GM19035 (cell line): ENCODE results near the gene CELF1.
A peak's percentile ranks its signal among the peaks of the same experiment; 100 is the strongest.
"Not testable (repeated sequence)": the region's sequence is repeated elsewhere in the genome, so short reads cannot be mapped to it uniquely, and the experiment has no call there.

ENCODE experiments used
- ATAC-seq: cut with Tn5 transposase; IDR thresholded peaks from one replicate; pipeline ENCODE4 v1.9.1; 2021; ENCODE audit not compliant: unreplicated experiment

Gene CELF1

DNA sequence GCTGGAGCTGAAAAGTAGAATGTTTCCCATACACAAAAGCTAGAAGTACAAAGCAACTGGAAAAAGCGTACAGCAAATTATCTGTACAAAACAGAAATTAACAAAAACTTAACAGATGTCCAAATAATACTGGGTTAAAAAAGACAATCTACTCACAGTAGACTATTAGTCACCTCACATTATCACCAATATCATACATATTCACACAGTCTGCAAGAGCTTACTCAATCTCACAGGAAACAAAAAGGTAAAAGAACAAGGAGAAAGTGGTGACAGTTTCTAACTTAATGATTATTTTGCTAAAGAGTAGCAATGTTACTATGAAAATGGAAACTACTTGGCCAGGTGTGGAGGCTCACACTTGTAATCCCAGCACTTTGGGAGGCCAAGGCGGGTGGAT, 11.9 kb downstream of the CELF1 start:
- ATAC-seq, result no peak

DNA sequence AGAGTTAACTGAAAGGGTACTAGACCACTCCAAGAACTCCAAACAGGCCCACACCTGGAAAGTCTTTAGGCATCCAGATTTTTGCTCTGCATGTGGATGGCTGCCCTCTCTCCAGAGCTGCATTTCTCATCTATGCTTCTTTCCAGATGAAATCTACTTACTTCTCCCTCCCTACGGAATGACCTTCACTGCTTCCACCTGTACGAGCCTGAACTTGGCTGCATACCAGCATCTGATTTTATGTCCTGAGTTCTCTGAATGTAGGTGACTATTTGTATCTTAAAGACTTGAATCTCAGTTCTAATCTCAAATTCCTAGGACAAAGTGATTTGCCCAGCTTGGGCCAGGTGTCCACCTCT, 13.3 kb downstream of the CELF1 start:
- ATAC-seq, result no peak

DNA sequence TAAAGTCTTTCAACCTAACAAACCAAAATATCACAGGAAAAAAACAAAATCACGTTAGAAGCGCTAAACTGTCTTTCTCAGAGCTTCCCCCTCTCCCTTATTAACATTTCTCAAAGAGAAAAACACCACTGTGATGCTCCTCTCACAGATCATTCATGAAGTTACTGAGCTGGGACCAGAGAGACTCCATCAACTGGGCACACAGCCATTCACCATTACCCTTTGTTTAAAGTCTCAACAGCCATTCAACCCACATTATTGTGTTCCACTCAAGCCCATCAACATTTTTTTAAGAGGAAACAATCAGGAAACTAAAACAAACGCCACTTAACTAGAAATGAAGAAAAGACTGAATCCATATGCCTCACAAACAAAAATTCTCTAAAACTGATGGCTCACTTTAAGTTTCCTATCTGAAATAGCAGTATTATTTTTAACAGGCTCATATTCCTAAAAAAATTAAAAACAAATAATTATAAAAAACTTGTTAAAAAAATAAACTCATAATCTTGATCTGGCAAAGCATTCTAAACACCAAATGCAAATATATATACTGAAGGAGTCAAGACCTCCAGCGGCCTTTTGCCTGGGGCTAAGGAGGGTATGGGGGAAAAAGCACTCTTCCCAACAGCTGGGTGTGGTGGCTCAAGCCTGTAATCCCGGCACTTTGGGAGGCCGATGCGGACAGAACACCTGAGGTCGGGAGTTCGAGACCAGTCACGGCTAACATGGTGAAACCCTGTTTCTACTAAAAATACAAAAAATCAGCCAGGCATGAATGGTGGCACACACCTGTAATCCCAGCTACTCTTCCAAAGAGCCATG, 14.0 kb downstream of the CELF1 start:
- ATAC-seq, result no peak

DNA sequence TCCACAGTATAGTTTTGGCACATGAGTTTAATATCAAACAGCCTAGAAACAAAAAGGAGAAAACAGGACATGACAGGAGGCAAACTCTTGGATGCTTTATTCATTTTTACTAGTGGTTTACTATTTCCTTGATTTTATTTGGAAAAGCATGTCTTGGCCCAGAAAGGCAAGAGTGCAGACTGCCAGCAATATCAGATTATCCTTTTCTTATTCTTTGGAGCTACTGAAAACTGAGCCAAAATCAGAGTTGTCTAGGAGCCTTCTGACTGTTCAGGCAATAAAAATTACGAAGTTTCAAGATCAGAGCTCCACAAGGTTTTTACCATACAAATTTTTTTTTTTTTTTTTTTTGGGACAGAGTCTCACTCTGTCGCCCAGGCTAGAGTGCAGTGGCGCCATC, 16.0 kb downstream of the CELF1 start:
- ATAC-seq, result no peak

DNA sequence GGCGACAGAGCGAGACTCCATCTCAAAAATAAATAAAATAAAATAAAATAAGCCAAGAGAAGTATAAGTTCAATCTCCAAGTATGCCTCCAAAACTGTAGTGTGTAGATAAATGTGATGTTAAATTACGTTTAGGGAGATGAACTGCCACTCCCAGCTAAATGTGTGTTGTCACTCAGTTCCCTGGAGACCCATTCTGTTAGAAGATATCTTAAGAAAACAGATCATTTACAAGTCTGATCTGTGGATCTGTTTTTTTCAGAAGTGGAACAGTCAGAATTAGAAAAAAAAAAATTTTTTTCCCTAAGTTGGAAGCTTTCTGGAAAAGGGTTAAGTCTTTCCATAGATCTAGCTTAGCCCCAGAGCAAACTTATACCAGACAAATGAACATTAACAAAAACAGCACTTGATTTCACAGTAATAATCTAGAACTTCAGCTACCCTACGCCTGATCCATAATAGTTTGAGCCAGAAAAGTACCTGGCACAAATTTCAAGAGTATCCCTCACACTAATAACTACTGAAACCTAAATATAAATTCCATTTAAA, 18.2 kb downstream of the CELF1 start:
- no peak for ATAC-seq

DNA sequence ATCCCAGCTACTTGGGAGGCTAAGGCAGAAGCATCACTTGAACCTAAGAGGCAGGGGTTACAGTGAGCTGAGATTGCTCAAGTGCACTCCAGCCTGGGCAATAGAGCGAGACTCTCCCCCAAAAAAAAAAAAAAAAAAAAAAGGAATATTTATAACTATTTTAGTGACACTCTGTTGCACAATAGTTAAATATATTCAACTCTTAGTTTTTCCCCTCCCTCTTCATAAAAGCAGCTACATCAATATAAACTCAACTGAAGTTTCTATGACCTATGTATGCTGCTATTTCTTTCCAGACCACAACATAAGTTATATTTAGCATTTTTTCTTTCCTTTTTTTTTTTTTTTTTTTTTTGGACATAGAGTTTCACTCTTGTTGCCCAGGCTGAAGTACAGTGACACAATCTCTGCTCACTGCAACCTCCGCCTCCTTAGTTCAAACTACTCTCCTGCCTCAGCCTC, 19.2 kb downstream of the CELF1 start:
- no peak for ATAC-seq

DNA sequence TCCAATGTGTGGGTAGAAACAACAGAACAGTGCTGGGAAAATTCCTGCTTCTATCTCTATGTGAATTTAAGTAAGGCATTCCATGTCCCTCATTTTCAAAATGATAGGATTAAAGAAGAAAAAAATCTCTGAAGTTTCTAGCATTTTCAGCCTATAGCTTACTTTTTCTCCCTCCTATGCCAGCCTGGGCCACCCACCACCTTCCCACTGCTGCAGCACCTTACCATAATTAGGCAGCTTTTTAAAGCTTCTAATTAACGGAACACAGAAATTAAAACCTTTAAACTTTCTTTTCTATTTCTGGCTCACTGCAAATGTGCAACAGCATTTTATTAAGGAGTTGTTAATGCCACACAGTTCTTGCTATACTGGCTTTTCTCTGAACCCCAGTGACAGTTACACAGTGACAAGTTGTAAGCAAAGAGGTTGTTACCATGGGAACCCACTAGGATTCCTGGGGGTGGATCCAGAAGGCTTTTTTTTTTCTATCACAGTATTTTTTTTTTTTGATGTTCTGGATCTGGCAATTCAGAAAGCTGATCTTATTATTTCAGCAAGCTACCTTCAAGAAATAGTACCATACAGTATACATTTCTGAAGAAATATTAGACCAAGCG, 20.2 kb downstream of the CELF1 start:
- ATAC-seq, result no peak

DNA sequence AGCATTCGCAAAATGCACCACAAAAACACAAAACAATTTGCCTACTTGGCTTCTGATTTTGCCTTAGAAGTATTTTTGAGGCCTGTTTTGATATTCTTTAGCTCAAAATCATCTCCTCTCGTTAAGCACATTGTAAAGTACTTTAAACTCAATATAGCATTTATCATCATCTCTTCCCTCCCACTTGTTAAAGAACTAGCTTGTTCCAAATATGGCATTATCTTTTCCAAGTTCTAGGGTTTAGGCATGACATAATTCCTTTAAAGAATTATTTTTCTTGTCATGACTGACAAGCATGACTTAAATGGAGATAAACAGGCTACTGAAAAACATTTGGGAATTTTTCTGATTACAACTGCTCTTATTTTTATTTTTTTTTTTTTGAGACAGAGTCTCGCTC, 21.3 kb downstream of the CELF1 start:
- no peak for ATAC-seq

DNA sequence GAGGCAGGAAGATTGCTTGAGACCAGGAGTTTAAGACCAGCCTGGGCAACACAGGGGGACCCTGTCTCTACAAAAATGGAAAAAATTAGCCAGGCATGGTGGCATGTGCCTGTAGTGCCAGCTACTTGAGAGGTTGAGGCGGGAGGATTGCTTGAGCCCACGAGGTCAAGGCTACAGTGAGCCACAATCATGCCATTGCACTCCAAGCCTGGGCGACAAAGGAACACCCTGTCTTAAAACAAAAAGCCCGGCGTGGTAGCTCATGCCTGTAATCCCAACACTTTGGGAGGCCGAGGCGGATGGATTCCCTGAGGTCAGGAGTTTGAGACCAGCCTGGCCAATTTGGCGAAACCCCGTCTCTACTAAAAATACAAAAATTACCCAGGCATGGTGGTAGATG, 22.2 kb downstream of the CELF1 start:
- ATAC-seq, result not testable (repeated sequence)

DNA sequence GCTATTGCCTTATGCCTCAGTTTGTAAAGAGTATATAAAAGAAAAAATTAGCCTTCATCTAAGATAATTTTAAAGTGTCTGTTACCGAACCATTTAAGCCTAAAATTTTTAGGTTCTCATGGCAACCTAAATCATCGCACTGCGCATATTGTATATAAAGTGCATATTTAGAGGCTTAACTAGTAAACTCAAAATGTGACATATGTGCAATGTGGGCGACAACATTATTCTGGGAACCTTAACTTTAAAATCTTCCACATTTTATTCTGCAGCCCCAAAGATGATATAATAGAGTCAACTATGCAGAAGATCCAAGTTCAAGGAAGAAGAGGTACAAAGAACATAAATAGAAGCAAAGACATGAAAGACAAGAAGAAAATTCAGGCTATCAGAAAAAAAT, 23.0 kb downstream of the CELF1 start:
- ATAC-seq, result no peak

DNA sequence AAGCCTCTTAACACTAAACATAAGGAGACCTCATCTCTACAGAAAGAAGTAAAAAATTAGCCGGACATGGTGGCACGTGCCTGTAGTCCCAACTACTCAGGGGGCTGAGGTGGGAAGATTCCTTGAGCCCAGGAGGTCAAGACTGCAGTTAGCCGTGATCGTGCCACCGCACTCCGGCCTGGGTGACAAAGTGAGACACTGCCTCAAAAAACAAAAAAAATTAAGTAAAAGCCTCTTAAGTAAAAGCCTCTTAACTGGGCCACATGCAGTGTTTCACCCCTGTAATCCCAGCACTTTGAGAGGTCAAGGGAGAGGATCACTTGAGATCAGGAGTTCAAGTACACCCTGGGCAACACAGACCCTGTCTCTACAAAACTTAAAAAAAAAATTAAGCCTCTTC, 25.7 kb downstream of the CELF1 start:
- ATAC-seq, result no peak

DNA sequence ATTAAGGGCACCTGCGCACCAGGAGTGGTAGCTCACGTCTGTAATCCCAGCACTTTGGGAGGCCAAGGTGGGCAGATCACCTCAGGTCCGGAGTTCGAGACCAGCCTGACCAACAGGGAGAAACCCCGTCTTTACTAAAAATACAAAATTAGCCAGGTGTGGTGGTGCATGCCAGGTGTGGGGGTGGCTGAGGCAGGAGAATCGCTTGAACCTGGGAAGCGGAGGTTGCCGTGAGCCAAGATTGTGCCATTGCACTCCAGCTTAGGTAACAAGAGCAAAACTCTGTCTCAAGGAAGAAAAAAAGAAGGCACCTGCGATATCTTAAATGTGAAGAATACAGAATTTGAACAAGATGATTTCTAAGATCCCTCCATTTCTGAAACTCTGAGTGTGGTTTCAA, 26.9 kb downstream of the CELF1 start:
- not testable (repeated sequence) for ATAC-seq

DNA sequence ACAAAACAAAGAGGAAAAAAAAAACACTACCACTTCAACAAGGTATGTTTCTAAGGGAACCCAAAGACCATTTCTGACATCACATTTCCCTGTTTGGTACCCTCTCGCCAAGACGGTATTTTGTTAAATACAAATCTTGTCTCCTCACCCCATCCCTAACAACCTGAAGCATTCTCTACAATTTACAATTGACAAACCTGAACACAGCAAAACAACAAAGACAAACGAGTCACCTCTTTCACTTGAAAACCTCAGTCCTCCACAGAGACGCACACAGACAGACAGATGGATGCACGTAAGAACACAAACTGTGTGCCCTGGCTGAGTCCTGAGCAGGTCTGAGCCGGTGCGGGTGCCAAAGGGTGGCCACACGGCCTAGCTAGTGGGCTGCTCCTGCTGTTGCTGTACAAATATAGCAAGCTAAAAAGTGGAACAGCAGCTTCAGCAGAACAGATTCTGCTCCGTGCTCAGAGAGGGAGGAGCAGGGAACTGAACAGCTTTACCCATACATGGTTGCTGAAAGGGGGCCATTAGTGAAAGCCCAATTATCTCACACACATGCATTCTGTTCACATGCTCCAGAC, 28.5 kb downstream of the CELF1 start:
- peak; percentile 30 for ATAC-seq

DNA sequence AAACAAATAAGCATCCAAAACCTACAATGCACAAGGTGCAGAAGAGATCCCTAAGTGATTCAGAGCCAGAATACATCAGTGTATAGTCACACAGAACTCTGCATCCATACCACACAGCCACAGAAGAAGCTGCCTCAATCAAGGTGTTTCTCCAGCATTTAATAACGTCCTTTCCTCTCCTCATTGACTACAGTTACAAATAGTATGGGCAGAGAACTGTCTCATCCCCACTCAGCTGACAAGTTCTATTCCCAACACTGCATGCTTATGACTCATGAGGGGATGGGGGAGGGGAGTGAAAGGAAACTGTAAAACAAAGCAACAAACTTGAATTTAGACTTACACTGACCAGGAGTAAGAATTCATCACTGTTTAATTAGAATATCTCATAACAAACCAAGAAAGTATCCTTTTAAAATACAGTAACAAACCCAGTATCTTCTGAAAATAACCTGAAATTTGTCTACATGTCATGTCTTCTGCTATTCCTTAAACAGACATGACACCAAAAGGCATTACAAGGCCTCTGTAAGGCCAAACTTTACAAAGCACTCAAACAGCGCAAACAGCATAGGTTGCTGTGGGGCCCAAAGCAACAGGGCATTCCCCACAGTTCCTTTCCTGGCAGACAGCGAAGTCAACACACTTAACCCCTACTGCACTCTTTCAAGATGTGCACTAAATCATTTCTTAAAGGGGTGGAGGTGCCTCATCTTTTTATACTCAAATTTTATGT, 29.3 kb downstream of the CELF1 start:
- ATAC-seq, result peak; percentile 54

DNA sequence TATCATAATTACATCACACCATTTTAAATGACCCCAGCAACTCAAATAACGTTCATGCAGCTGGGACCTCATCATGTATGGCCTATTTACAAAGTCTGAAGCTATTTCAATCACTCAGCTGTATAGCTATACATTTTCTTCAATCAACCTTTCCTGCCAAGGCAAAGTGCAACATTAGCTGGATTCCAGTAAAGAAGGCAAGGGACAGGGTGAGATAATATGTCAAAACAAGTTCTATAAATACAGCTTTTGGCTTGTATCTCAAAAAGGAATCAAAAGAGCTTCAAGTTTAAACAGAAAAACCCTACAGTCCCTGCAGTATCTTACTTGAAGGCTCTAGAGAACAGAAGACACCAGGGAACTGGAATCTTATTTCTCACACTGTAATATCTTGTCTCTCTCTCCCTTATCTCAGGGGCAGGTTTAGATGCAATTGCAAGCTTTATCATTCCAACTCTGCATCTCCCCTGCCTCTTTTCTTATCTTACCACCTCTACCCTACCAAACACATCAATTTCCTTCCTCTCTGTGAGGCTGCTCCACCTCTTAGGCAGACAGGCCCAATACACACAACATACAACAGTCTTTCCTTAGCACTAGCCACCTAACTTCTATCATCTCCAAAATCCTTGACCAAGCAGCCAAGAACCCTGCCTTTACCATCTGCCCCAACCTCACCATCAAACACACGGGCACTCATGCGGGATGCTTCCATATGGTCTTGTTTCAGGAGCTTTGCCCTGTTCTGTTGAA, 34.5 kb downstream of the CELF1 start:
- no peak for ATAC-seq

DNA sequence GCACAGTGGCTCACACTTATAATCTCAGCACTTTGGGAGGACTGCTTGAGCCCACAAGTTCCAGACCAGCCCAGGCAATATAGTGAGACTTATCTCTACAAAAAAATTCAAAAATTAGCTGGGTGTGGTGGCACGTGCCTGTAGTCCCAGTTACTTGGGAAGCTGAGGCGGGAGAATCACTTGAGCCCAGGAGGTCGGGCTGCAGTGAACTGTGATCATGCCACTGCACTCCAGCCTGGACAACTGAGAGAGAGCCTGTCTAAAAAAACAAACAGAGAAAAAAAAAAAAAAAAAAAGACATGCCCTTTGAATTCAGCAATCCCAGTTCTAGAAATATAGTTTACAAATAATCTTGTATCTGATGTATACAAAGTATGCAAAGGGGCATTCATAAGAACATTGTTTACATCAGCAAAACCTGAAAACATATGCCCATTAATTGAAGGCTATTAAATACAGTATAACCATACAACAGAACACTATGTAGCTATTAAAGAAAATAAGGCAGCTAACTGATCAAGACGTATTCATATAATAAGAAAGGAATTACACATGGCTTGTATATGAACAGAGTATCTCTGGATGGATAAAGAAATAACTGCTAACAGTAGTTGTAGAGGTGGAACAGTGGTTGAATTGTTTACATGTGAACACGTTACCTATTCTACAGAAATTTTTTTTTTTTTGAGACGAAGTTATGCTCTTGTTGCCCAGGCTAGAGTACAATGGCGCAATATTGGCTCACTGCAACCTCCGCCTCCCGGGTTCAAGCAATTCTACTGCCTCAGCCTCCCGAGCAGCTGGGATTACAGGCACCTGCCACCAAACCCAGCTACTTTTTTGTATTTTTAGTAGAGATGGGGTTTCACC, 35.7 kb downstream of the CELF1 start:
- no peak for ATAC-seq

DNA sequence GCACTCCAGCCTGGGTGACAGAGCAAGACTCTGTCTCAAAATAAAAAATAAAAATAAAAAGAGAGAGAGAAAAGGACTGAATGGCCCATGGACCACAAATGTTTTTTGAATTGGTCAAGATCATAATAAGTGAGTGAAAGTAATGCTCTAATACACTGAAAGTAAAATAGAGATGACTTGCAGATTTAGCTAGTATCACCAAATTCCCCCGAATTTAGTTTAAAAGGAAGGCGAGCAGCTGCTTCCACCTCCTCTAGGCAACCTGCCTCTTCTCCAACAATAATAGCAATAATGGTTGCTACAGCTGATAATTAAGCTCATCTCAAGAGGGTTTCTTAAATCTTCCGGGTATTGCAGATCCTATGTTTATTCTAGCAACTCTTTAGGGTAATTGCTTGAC, 36.8 kb downstream of the CELF1 start:
- ATAC-seq, result no peak

DNA sequence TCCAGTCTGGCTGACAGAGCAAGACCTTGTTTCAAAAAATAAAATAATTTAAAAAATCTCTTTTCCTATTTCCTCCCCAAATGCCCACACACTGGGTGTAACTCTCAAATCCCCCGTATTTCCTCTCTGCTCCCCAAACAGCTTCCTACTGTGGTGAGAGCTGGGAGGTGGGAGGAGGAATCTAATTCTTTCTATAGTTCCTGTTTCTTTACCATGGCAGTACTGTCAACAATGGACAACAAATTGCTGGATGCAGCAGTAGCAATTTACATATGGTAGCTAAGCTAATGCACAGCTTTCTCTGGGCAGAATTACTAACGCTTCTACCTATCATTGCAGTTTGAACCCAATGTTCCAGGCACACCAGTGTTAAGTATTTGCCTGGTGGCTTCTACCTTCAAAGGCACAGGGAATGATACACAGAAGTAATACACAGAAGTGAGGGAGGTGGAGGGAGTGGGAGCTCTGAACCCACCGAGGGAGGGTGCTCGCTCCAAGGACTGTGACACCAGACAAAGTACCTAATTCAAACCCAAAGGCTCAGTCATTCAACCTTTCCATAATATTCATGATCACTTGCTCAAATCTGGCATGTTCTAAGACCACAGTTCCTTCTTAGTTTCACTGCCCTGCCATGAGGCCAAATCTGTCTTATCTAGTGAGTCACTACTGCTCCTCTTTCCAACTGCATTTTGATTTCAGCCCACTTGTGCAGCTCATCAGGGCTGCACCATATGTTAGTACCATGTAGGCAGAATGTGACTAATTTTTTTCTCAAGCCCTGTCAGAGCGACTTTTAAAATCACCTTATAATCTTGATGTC, 37.9 kb downstream of the CELF1 start:
- no peak for ATAC-seq

DNA sequence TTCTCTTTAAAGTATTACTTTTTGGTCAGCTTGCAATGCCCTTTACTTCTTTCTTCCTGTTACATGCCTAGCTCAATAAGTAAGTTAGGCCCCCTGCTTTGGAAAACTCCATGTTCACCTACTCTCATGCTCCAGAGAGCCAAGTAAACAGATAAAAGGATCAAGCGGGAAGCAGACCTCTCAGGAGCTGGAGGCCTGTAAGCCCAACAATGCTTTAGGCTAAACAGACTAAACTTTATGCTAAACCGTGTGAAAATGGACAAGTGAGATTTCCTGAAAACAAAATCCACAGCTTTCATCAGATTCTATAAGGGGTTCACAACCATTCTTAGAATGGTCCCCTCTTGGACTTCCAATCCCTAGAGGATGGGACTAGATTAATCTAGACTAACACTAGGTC, 40.2 kb downstream of the CELF1 start:
- ATAC-seq, result no peak
